Loucy (cell line): ENCODE data around the gene DISP3.

Experiments
- CTCF ChIP-seq: fragments of 200-600 bp; sonication (generic); conservative IDR thresholded peaks from 2 replicates; pipeline ENCODE4 v1.5.1; 2014; ENCODE audit warnings: mild to moderate bottlenecking, antibody characterized with exemption, low read length
- EZH2phosphoT487 ChIP-seq: fragments of 200-600 bp; IDR thresholded peaks from 2 replicates; pipeline ENCODE4 v1.6.1; 2018; ENCODE audit warnings: antibody characterized with exemption, mild to moderate bottlenecking, moderate library complexity, borderline replicate concordance

- TF ChIP-seq CTCF (no peak), EZH2phosphoT487 (no peak)
These were observed 34.7 kb downstream of the DISP3 start for GRCh38 chr1:11513681-11514080.
